ENCODE results near the gene RPS6KB2.
A peak's percentile ranks its signal among the peaks of the same experiment; 100 is the strongest.

RPS6KB2 gene

GRCh38 chr11:67404515-67405195 lies 23.6 kb upstream of the RPS6KB2 start:
- peak overlapping the region; percentile 78; the same call in 1 of the 2 replicates for H3K4me3 ChIP-seq (ENCODE audit: low read length)
- no peak for TF ChIP-seq ZNF274 (IDR thresholded peaks at IDR 0.05; ENCODE audit: low read depth, low read length)

DNA sequence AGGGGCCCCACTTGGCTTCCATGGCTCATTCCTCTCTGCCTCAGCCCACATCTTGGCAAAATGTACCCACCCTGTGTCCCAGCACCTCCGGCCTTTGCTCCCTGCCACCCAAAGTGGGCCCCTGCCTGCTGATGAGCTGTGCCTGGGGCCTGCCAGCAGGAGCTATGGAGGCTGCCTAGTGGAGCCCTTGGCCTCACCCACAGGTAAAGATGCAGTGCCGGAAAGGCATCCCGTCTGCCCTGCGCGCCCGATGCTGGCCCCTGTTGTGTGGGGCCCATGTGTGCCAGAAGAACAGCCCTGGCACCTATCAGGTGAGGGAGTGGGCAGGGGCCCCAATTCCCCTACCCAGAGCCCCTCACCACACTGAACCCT lies 23.1 kb upstream of the RPS6KB2 start:
- no peak for TF ChIP-seq ZNF274 (IDR thresholded peaks at IDR 0.05; ENCODE audit: low read depth, low read length)
- no peak overlapping the region; the same call in 1 of the 2 replicates for H3K4me3 ChIP-seq (ENCODE audit: low read length)

- H3K4me3 ChIP-seq (ENCODE audit: low read length), result no peak overlapping the region
- no peak for TF ChIP-seq ZNF274 (IDR thresholded peaks at IDR 0.05; ENCODE audit: low read depth, low read length)
These were observed 22.5 kb upstream of the RPS6KB2 start for GRCh38 chr11:67405688-67406339.

DNA sequence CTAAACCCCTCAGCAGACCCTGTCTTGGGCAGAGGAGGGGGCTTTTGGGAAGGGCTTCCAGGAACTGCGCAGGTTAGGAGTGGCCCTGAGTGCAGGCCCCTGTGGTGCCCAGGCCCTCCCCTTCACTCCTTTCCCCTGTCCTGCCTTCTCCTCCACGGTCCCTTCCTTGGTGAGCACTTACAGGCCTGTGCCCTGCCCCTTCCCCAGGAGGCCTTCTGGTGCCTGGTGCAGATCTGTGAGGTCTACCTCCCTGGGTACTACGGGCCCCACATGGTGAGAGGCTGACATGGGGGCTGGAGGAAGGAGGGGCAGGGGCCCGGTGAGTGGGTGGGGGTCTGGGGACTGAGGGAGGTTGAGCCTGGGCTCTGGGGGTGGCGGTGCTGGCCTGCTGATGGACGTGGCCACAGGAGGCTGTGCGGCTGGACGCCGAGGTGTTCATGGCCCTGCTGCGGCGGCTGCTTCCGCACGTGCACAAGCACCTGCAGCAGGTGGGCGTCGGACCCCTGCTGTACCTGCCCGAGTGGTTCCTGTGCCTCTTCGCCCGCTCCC lies 21.8 kb upstream of the RPS6KB2 start:
- H3K4me3 ChIP-seq (ENCODE audit: low read length), result no peak overlapping the region
- no peak for TF ChIP-seq ZNF274 (IDR thresholded peaks at IDR 0.05; ENCODE audit: low read depth, low read length)

GRCh38 chr11:67406969-67407687 lies 21.2 kb upstream of the RPS6KB2 start:
- no peak overlapping the region for H3K4me3 ChIP-seq (ENCODE audit: low read length)
- TF ChIP-seq ZNF274 (IDR thresholded peaks at IDR 0.05; ENCODE audit: low read depth, low read length), result no peak

DNA sequence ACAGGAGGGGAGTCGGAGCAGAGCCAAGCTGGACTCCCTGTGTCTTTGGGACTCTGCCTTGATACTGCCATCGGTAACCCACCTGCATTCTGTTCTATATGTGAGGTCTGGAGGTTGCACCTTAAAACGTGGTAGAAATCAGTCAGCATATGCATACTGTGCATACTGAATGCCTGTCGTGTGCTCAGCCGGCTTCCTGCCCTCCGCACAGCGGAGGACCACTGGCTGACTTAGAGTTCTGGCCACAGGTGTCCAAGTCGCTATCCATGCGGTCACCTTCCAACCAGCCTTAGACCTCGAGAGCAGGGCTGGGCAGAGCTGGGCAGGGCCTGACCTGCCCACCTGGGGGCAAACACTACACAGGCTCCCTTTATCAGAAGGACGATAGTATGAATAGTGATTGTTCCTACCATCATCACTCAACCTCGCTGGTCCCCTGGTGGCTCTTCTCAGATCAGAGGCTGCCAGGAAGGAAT lies 20.6 kb upstream of the RPS6KB2 start:
- H3K4me3 ChIP-seq (ENCODE audit: low read length), result no peak overlapping the region
- no peak for TF ChIP-seq ZNF274 (IDR thresholded peaks at IDR 0.05; ENCODE audit: low read depth, low read length)

GRCh38 chr11:67408437-67409200 lies 19.7 kb upstream of the RPS6KB2 start:
- no peak overlapping the region; the same call in 1 of the 2 replicates for H3K4me3 ChIP-seq (ENCODE audit: low read length)
- TF ChIP-seq ZNF274 (IDR thresholded peaks at IDR 0.05; ENCODE audit: low read depth, low read length), result no peak

DNA sequence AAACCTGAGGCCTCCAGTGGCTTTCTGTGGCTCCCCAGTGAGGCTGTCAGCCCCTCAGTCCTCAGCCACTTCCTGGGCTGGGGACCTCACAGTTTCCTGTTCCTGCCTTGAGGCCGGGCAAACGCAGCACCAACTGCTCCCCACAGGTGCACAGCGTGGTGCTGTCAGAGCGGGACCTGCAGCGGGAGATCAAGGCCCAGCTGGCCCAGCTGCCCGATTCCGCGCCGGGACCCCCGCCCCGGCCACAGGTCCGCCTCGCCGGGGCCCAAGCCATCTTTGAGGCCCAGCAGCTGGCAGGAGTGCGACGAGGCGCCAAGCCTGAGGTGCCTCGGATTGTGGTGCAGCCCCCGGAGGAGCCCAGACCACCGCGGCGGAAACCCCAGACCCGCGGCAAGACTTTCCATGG lies 19.0 kb upstream of the RPS6KB2 start:
- TF ChIP-seq ZNF274 (IDR thresholded peaks at IDR 0.05; ENCODE audit: low read depth, low read length), result no peak
- peak overlapping the region; percentile 39; the same call in 1 of the 2 replicates for H3K4me3 ChIP-seq (ENCODE audit: low read length)

DNA sequence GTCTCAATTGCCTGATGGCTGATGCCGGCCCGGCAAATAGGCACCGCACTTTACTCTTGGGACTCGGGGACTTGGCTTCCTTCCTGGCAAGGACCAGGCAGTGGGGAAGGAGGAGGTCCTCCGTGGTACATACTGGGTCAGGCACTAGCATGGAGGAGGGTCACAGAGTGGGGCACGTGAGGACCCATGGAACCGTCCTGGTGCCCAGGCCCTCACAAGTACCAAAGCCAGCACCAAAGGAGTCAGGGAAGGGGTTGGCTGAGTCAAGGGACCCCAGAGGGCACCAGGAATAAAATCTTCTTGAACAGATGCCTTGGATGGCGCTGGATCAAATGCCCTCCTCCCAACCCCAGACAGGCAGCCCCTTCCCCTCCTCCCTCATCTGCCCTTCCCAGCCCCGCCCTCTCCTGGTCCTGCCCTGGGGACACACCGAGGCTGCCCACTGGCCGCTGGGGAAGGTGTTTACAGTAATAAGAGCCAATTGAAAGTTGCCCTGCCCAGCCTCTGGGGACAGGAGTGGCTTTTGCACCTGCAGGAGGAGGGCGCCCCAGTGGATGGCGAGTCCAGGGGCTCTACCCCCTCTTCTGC lies 18.4 kb upstream of the RPS6KB2 start:
- TF ChIP-seq ZNF274 (IDR thresholded peaks at IDR 0.05; ENCODE audit: low read depth, low read length), result no peak
- H3K4me3 ChIP-seq (ENCODE audit: low read length), result peak overlapping the region; percentile 39; the same call in 1 of the 2 replicates

DNA sequence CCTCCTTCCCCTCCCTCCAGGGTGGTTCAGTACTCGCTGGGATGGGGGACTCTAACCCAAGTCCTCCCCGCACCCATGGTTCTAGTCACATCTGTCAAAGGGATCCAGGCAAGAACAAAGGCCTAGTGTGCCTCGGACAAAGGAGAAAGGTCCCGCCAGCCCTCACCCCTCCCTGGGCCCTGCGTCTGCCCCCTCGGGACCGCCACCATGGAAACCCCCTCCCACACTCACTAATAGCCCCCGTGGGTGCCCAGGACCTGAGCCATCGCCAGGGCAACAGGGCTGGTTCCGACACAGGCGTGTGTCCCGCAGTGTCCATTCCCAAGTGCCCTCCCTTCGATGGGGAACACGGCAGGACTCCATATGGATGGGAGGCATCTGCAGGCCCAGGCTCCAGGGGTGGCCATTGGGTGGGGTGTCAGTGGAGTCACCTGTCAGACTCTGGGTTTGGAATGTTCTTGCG lies 17.9 kb upstream of the RPS6KB2 start:
- TF ChIP-seq ZNF274 (IDR thresholded peaks at IDR 0.05; ENCODE audit: low read depth, low read length), result no peak
- H3K4me3 ChIP-seq (ENCODE audit: low read length), result no peak overlapping the region

DNA sequence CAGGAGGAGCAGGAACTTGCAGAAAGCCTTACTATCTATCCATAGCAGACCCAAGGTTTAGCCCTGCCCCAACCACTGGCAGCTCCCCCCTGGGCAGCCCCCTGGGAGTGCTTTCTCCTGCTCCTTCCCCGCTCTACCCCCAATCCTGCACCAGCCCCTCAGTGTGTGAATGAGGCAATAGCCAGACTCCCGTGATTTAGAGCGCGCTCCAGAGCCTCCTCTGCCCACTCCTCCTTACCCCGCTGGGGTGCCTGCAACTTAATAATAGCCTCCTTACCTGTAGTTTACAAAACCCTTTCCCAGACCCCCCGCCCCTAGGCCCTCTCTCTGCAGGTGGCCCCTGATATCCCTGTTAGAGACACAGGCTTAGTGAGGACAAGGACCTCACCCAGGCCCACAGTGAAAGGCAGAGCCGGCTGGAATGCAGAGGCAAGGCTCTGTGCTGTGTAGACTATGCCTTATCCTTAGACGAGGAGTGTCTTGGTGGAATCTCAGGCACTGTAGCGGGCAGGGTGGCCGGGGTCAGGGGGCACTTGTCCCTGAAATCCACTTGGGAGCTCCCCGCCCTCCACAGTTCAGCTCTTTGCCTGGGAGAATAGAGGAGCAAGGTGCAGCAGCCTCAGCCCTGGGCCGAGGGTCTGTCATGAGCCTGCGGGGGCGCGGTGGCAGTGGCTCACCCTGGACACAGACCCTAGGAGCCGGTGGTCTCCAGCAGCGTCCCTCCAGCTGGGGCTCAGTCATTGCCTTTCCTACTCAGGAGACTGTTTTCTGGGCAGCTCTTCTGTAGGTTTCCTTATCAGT lies 17.1 kb upstream of the RPS6KB2 start:
- no peak for TF ChIP-seq ZNF274 (IDR thresholded peaks at IDR 0.05; ENCODE audit: low read depth, low read length)
- H3K4me3 ChIP-seq (ENCODE audit: low read length), result no peak overlapping the region

DNA sequence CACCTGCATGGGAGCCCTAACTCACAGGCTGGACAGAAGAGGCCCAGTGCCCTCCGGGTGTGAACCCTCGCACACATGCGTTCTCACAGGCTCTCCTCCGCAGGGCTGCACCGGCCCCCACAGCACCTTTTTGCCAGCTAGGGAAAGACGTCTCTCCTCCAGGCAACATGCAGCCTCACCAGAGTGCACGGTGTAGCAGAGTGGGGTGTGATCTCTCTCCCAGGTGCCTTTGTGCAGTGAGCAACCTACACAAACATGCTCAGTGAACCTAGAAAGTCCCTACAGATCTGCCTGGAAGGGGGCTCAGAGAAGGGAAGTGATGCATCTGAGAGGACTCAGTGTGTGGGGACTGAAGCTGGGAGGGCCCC lies 16.5 kb upstream of the RPS6KB2 start:
- no peak overlapping the region for H3K4me3 ChIP-seq (ENCODE audit: low read length)
- TF ChIP-seq ZNF274 (IDR thresholded peaks at IDR 0.05; ENCODE audit: low read depth, low read length), result no peak

All from GM08714 (cell line).